ENCODE data around the gene ZNF274. TPM values are rescaled to one million over a fixed set of nuclear protein-coding genes. Genes with fewer than 3 reads are reported as not detected.

The ZNF274 gene
- total and polyA plus RNA-seq, 2 donors (not counting 1 experiment from before 2014, with no cell fraction given), result 53.3 to 83.7 TPM

- Mint-ChIP-seq H3K4me1 (no peaks in the 10 kb centered on the region), H3K27me3 (peaks cover 3% of the 10 kb centered on the region), H3K27ac (no peak overlapping the region), H3K4me3 (no peak overlapping the region), H3K9me3 (ENCODE audit: insufficient read depth) (peaks cover 17% of the 10 kb centered on the region)
- ATAC-seq (ENCODE audit: low read depth), result no peak
- ChIA-PET POLR2A (interaction anchor here (1.2 kb wide), 1 partner anchor 162 kb away, joined by 9 read pairs; the partner anchor contains the start of gene ZNF837), CTCF (interaction anchor here (1.1 kb wide), 1 partner anchor 10 kb away, joined by 3 read pairs; the partner anchor contains the start of gene ZNF544)
- Histone ChIP-seq H3K4me1 (ENCODE audit: control insufficient read depth in 2 of 2, insufficient read depth in 2 of 2, low read length in 2 of 2) (no peaks in the 10 kb centered on the region), H3K4me3 (ENCODE audit: control extremely low read depth in 1 of 5, extremely low read depth in 1 of 5, insufficient read depth in 1 of 5, low read depth in 2 of 5, low read length in 4 of 5) (no peak overlapping the region), H4K20me1 (ENCODE audit: control insufficient read depth, insufficient read depth, low read length, poor library complexity, severe bottlenecking) (no peaks in the 10 kb centered on the region), H3K36me3 (replicated peaks in 1 of 2; ENCODE audit: control extremely low read depth in 1 of 2, control insufficient read depth in 1 of 2, extremely low read depth in 1 of 2, insufficient read depth in 2 of 2, low read length in 1 of 2) (no peaks in the 10 kb centered on the region), H3K4me2 (replicated peaks; ENCODE audit: low read depth, low read length, poor library complexity, severe bottlenecking) (no peak overlapping the region), H3K27ac (ENCODE audit: low read length in 2 of 2) (no peak overlapping the region), H3K27me3 (replicated peaks in 1 of 4; ENCODE audit: control extremely low read depth in 1 of 4, control insufficient read depth in 3 of 4, insufficient read depth in 4 of 4, low read length in 3 of 4) (peaks cover 0 to 3% (median 0%) of the 10 kb centered on the region in 4 experiments), H3K79me2 (ENCODE audit: control insufficient read depth, insufficient read depth, low read length) (no peaks in the 10 kb centered on the region), H3K9ac (ENCODE audit: low read length) (no peak overlapping the region), H2AFZ (ENCODE audit: insufficient read depth, low read depth, low read length, poor library complexity, severe bottlenecking) (no peak overlapping the region), H3K9me3 (ENCODE audit: control extremely low read depth in 1 of 3, control insufficient read depth in 2 of 3, insufficient read depth in 1 of 3, low read length in 2 of 3) (peaks cover 3 to 88% (median 54%) of the 10 kb centered on the region in 3 donors)
- intact Hi-C loops (cut with micrococcal nuclease), result no loop called here
- no peak for TF ChIP-seq EZH2 (IDR thresholded peaks at IDR 0.05; ENCODE audit: borderline replicate concordance, insufficient read depth, low read depth, low read length, poor library complexity, severe bottlenecking)
- TF ChIP-seq CTCF (IDR thresholded peaks at IDR 0.05), result peak; percentile 22
- WGBS (ENCODE audit: insufficient coverage), result 56% methylated on average over 7 of the region's 9 CpGs
- DNase-seq, result peak; percentile 27
These were observed 36.0 kb downstream of the ZNF274 start for GRCh38 chr19:58218899-58219298.

GRCh38 chr19:58227964-58228584 lies 45.2 kb downstream of the ZNF274 start:
- ATAC-seq (ENCODE audit: low read depth), result no peak
- peak overlapping the region; percentile 97 for H3K4me2 ChIP-seq (replicated peaks; ENCODE audit: low read depth, low read length, poor library complexity, severe bottlenecking)
- H3K9me3 Mint-ChIP-seq (ENCODE audit: insufficient read depth), result peaks cover 8% of the 10 kb centered on the region

More at GRCh38 chr19:58227964-58228584, 45.2 kb downstream of the ZNF274 start:
- Histone ChIP-seq H3K9me3 (ENCODE audit: control extremely low read depth in 1 of 3, control insufficient read depth in 2 of 3, insufficient read depth in 1 of 3, low read length in 2 of 3) (peaks cover 2 to 49% (median 3%) of the 10 kb centered on the region in 3 donors), H3K4me1 (ENCODE audit: control insufficient read depth in 2 of 2, insufficient read depth in 2 of 2, low read length in 2 of 2) (peaks cover 11 to 24% of the 10 kb centered on the region in 2 donors), H3K79me2 (ENCODE audit: control insufficient read depth, insufficient read depth, low read length) (no peaks in the 10 kb centered on the region), H3K27me3 (replicated peaks in 1 of 4; ENCODE audit: control extremely low read depth in 1 of 4, control insufficient read depth in 3 of 4, insufficient read depth in 4 of 4, low read length in 3 of 4) (no peaks in the 10 kb centered on the region), H3K9ac (ENCODE audit: low read length) (peak overlapping the region; percentile 94), H3K36me3 (replicated peaks in 1 of 2; ENCODE audit: control extremely low read depth in 1 of 2, control insufficient read depth in 1 of 2, extremely low read depth in 1 of 2, insufficient read depth in 2 of 2, low read length in 1 of 2) (peaks cover 5 to 30% of the 10 kb centered on the region in 2 experiments), H3K4me3 (ENCODE audit: control extremely low read depth in 1 of 5, extremely low read depth in 1 of 5, insufficient read depth in 1 of 5, low read depth in 2 of 5, low read length in 4 of 5) (peak overlapping the region; percentile 19 to 91 (median 87)), H3K27ac (ENCODE audit: low read length in 2 of 2) (peak overlapping the region; percentile 19 to 73), H4K20me1 (ENCODE audit: control insufficient read depth, insufficient read depth, low read length, poor library complexity, severe bottlenecking) (no peaks in the 10 kb centered on the region), H2AFZ (ENCODE audit: insufficient read depth, low read depth, low read length, poor library complexity, severe bottlenecking) (peak overlapping the region; percentile 98)
- ChIA-PET CTCF (interaction anchor here (0.6 to 1.3 kb wide), 2 partner anchors 9 to 78 kb away, joined by 3 read pairs; no protein-coding TSS in a partner anchor), POLR2A (interaction anchor here (0.7 to 1.2 kb wide), 2 partner anchors 51 to 1032 kb away, joined by 3 to 11 read pairs; partner anchors contain the start of gene ZNF8)
- peaks cover 29% of the 10 kb centered on the region for H3K4me1 Mint-ChIP-seq
- DNase-seq, result peak; percentile 19
- peak overlapping the region; percentile 97 for H3K4me3 Mint-ChIP-seq
- peak overlapping the region; percentile 91 for H3K27ac Mint-ChIP-seq
- no peaks in the 10 kb centered on the region for H3K27me3 Mint-ChIP-seq
- TF ChIP-seq CTCF (IDR thresholded peaks at IDR 0.05) (no peak), EZH2 (IDR thresholded peaks at IDR 0.05; ENCODE audit: borderline replicate concordance, insufficient read depth, low read depth, low read length, poor library complexity, severe bottlenecking) (no peak)
- intact Hi-C loops (cut with micrococcal nuclease), result loop anchor here (1.0 to 2.0 kb wide), 2 partner anchors 45 to 77 kb away; partner anchors contain the start of genes ERVK3-1 and ZNF274
- 11% methylated on average over 23 of the region's 23 CpGs for WGBS (ENCODE audit: insufficient coverage)

Data from B cell (primary cell).